Daoy (cell line): Measurements from ENCODE around the gene FDXR. TPM values are rescaled to one million over a fixed set of nuclear protein-coding genes. Genes with fewer than 3 reads are reported as not detected.
"Not testable (repeated sequence)": the region's sequence is repeated elsewhere in the genome, so short reads cannot be mapped to it uniquely, and the experiment has no call there.

Source experiments
- DNase-seq: peaks from one replicate; pipeline ENCODE4 v3.0.0-alpha.2; 2015; ENCODE audit warnings: low read depth
- total RNA-seq: library from RNA; depleted of rRNA; stranded (reverse); fragments of >200 nt; shearing (Covaris generic); gene quantifications from 2 replicates; pipeline ENCODE4 v1.2.3, GENCODE V29; 2014

Gene FDXR
- total RNA-seq, 1 experiment from 2014 or later = 13.1 TPM

DNA sequence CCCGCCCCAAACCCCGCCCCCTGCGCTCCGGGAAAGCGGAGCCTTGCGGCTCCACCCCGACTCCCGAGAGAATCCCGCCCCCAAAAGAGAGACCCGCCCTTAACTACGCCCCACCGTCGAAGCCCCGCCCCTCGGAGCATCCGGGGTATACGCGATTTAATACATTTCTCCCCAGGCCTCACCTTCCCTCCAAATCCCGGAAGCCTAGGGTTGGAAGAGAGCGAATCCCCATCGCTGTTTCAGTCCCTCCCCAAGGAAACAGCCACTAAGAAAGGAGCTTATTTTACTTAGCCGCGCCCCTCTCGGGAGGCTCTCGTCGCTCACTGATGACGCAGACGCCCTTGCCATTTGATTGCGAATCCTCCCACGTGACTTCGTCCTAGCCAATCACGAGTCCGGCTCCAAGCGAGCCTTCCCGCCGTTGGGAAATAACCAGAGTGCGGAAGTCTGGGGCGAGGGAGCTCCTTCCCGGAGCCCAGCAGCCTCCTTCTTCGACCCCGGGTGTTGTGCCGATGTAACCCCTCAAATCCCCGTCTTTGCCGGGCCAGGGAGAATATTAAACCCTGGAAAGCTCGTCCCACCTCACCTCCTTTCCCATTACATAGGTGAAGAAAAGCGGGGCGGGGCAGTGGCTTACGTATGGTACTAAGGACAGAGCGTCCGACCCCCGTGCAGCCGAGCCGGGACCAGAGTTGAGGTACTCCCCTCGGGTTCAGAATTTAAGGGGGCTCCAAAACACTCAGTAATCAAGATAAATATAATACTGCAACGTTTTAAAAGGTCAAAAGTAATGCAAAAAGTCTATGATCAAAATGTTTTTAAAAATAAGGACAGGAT, 461 bp upstream of the FDXR start:
- peak; percentile 99 for DNase-seq

DNA sequence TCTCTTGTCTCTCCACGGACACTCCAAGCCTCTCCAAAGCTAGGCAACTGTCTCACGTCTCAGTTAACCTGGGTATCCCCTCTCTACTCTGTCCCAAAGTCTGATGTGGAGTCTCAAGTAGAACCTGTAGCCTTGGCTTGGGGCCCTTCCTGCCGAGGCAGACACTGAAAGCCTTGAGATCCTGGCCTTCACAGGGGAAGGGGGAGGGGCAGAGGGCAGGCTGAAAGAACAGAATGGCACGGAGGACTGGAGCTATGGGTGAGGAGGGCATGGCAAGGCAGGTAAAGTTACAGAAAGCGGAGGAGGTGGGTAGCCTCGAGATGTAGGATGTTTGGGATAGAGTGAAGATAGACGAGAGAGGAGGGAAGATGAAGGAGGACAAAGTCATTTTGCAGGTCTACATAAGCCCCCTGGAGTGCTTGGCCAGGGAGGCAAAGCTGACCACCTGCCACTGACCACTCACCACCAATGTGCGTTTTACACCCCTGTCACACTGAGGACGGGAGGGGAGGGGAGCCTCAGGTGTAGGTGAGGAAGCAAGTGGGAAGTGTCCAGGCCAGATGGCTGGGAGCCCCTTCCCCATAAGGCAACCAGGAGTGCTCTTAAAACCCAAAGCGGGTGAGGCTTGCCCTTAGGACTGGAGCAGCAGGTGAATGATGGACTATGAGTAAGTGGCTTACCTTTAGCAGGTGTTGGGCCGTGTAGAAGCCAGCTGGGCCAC, 1.3 kb downstream of the FDXR start:
- no peak for DNase-seq

DNA sequence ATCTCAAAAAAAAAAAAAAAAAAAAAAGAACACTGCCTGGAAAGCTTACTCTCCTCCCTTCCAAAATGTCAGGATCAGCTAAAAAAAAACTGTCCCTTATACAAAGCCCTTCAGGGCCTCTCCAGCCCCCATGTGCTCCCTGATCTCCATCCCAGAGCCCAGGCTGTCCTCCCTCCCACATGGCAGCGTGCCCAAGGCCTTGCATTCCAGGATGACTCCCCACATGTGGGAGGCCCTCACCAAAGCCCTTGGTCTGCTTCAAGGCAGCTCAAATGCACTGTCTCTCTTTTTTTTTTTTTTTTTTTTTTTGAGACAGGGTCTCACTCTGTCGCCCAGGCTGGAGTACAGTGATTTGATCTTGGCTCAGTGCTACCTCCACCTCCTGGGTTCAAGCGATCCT, 2.3 kb downstream of the FDXR start:
- DNase-seq = peak; percentile 82

DNA sequence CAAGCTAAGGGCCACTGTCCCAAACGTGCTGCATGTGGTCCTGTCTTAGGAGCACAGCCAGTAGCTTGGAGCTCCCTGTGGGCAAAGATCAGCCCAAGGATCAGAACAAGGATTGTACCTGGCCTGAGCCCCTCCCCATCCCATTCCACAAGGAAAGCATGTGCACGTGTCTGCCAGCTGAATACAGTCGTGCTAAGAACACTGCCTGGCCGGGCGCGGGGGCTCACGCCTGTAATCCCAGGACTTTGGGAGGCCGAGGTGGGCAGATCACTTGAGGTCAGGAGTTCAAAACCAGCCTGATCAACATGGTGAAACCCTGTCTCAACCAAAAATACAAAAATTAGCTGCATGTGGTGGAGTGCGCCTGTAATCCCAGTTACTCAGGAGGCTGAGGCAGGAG, 2.8 kb downstream of the FDXR start:
- DNase-seq = not testable (repeated sequence)

DNA sequence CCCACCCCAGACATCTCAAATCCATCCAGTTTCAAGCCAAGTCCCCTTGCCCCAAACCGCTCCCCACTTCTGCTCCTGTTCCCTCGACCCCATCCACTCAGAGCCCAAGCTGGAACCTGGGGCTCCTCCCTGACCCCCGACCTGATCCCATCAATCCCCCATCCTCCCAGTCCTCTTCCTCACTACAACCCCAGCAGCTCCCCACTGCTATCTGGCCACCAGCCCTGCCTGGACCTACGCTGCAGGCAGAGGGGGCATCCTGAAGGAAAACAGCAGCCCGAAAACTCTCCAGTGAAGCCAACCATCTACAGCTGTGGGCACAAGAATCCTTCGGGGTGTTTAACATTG, 3.9 kb downstream of the FDXR start:
- no peak for DNase-seq

DNA sequence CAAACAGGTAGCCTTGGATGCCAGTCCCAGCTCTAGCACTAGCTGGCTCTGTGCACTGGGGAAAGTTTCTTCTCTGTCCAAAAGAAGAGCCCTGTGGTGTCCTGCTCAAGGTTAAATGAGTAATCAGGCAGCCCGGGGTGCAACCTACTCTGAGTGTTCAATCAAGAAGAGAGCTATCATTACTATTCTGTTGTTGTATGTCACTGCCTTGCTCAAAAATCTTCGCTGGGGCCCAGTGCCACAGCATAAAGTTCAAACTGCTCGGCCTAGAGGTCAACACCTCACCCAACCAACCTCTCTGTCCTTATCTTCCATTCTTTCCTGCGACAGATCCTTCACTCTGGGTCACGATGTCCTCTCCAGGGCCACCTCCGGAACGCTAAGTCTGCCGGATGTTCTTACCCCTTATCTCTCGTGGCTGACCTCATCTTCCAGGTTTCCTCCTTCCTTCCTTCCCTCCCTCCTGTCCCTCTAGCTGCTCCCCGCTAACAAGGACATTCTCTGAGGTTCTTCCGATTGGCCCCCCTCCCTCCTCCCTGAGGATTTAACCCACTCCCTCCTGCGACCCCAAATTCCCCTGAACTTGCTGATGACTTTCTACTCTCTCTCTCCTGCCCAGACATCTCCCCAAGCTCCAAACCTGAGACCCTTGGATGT, 4.4 kb downstream of the FDXR start:
- no peak for DNase-seq

DNA sequence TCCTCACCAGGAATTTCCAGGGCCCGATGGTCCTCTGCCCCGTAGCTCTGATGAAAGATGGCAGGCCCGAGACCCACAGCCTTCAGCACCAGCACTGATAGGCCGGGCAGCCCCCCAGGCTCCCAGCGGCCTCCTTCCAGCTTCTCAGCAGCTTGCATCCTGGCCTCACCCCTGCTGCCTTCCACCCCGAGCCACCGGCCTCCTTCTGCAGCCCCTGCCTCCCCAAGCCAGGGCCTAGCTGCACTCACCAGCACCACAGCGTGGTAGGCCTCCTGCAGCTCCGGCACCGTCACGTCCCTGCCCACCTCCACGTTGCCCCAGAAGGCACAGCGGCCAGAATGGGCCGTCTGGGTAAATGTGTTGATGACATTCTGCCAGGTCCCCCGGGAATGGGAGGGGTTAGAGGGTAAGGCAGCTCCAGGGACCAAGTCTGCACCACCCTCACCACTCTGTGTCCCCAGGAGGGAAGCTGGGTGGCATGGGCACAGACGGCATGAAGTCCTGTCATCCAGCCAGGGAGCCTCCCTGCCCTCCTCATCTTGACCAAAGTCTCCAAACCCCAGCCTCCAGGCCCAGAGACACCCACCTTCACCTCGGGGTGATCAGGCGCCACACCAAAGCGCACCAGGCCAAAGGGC, 6.5 kb downstream of the FDXR start:
- DNase-seq = no peak

DNA sequence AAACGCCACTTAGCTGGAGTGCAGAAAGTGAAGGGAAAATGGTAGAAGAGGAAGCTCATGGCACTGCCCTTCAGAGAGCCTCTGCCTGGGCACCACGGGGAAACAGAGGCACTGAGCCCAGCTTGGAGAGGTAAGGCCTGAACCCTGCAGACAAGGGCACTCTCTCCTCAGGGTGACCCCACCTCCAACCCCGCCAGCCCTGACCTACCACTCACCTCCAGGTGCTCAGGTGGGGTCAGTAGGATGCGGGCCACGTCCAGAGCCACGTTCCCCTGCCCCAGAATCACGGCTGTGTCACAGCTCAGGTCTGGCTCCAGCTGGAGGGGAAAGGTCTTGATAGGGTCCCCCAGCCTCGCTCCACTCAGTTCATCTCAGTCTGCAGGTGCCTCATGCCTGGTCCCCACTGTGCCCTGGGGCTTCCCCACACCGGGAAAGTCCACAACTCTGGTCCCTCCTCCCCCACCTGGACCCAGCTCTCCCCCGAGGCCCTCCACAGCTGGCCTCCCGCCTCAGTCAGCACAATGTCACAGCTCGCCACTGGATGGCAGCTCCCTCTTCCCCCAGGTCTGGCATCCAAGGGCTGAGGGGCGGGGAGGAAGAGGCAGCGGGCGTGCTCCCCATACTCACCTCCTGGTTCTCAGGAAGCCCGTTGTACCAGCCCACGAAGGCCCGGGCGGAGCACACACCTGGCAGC, 7.1 kb downstream of the FDXR start:
- no peak for DNase-seq

DNA sequence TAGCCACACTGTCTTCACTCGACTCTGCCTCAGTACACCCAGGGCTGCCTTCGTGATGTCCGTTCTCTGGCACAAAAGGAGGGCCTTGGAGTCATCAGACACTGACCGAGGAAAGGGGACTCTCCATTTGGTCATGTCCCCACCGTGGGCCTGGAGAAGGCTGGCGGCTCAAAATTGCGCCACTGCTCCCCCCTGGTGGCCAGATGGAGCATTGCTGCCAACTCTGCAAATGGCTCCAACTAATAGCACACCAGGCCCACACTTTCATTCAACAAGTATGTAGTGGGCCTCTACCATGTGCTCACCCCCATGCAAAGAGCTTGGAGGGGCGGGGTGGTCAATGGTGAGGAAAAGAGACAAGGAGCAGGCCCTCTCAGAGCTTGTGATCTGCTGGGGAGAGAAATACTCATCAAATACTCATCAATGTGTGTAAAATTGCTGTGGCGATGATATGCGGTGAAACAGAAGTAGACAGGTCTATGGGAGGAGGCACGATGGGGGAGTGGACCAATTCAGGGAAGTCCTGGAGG, 7.9 kb downstream of the FDXR start:
- DNase-seq = peak; percentile 69

DNA sequence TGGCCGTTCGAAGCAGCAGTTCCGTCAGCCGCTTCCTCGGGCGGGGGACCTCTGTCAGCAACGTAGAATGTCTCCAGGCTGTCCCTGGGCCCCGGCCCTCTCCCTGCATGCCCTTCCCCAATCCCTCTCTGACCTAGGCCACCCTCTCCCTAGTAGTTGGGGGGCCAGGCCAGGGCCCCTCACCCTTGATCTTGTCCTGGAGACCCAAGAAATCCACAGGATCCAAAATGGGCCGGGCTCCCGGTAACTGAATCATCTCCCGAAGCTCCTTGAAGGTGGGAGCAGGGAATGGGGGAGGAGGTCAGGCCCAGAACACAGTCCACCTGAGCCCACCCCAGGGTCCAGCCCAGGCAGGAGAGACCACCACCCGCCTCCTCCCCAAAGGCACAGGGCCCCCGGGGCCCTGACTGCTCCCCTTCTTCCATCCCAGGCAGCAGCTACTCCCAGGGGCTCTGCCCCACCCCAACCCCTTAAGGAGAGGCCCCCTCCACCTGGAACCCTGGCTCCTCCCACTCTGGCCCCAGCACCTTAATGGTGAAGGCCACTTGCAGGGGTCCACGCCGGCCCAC, 8.4 kb downstream of the FDXR start:
- DNase-seq = no peak

DNA sequence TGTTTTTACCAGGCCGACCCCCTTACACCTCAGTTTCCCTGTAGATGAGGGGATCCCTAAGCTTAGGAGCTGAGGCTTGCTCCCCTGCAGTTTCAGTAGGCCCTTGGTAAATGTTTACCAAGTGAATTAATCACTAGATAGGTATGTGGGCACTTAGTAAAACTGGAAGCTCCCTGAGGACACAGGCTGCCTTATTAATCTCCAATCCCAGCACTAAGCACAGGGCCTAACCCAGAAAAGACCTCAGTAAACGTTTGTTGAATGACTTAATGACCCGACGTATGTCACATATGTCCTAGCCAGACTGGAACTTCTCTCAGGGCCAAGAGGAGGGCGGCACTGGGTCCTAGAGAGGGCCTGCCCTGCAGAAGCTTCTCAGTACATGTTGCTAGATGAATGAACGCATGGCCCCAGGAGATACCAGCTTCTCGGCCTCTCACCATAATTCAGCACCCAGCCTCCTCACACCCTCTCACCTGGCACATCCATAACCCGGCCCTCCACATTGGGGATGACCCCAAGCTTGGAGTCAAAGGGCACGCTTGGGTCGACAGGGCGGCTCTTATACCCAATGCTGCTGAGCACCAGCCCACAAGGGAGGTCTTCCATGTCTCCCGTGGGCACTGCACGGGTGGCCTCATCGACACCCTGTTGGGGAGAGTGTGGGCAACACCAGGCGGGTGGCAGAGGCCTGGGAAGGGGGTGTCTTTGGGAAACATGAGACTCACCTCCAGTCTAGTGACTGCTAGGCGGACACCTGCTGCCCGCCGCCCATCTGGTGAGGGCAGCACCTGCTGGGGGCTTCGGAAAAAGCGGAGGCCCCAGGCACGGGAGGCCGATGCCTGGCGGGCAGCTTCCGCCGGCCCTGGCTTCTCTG, 9.1 kb downstream of the FDXR start:
- DNase-seq = no peak

DNA sequence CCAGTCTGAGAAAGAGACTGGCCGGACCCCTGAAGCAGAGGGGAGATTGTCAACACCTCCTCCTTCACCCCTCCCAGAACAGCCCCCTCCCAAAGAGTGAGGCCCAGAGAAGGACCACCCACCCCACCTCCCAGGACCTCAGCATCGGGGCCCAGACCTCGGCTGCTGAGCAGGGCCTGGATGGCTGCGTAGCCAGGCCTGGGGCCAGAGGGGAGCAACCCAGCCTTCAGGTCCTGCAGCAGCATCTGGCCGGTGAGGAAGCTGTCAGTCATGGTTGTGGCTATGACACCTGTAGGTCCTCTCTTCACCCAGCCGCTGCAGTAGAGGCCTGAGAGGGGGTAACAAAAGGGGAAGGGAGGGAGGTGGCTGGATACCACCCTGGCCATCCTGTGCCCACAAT, 9.9 kb downstream of the FDXR start:
- no peak for DNase-seq

DNA sequence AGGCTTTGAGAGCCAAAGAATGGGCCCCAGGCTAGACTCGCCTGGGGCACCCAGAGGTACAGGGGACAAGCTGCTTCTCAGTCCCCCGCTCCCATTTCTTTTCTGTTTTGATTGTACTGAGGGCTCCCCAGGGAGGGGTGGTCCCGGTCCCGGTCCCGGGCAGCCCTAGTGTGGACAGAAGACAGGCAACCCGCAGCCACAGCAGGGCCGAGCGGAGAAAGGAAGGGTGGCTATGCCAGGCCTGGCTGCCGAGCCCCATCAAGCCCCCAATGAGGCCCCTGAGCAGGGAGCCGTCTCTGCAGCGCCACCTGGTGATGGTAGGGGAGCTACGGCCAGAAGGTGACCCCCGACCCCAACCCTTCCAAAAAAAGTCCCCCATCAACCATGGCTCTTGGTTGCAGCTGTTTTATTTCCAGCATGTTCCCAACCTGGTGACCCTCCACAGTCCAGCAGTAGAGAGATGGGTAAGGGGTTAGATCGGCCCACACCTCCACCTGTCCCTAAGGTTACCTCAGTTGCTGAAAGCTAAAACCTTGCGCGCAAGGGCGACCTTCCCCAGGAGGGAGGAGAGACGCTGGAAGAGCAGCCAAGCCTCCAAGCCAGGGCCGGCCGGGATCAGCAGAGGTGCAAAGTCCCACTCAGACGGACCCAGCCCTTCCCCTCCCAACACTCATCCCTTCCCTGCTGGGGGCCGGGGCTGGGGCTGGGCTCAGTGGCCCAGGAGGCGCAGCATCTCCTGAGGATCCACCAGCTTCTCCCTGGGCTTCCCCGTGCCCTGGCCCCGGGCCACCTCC, 10.5 kb downstream of the FDXR start:
- DNase-seq = peak; percentile 81

DNA sequence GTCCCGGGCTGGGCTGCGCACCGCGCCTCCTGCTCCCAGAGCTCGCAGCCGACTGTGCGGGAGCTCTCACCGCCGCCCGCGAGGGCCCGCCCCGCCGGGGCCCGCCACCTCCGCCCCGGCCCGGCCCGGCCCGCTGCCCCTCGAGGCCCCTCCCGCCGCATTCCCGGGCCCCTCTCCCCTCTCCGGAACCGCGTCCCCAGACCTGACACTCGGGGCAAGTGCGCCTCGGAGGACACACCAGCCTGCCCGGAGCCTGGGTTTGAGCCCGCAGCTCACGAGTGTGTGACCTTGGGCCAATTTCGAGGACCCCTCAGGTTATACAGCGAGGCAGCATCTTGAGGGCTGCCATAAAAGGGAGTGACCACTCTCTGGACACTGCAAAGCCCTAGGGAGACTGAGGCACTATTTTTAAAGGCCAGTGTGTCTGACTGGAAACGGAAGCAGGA, 11.1 kb downstream of the FDXR start:
- no peak for DNase-seq

DNA sequence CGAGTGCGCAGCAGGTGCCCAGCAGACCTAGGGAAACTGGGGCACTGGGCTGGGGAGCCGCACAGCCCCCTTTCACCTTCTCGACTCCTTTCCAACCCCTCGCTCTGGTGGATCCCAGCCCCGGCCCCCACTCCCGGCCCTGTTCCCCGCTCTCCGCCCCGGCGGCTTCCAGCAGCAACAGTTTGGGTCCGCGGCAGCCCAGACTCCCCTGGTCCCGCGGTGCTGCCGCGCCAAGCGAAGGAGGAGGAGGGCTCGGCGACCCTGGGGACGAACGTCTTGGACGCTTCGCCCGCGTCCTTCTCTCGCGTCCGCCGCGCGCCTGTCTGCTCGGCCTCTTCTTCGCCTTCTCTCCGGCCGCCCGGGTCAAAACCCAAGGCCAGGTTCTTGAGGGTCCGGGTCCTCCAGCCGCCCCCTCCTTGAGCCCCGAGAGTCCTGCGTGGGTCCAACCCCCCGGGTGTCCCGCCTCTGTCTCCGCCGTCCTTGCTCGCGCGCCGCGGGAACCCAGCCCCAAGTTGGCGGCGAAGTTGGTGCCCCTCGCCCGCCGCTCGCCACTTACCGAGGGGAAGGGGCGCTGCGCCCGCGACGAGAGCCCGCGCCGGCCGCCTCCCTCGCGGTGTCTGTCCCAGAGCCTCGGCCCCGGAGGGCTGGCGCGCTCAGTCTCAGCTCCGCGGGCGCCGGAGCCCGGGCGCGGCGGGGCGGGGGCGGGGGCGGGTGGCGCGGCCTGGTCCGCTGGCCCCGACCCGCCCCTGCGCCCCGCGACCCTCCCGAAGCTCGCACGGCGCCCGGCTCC, 11.7 kb downstream of the FDXR start:
- no peak for DNase-seq

DNA sequence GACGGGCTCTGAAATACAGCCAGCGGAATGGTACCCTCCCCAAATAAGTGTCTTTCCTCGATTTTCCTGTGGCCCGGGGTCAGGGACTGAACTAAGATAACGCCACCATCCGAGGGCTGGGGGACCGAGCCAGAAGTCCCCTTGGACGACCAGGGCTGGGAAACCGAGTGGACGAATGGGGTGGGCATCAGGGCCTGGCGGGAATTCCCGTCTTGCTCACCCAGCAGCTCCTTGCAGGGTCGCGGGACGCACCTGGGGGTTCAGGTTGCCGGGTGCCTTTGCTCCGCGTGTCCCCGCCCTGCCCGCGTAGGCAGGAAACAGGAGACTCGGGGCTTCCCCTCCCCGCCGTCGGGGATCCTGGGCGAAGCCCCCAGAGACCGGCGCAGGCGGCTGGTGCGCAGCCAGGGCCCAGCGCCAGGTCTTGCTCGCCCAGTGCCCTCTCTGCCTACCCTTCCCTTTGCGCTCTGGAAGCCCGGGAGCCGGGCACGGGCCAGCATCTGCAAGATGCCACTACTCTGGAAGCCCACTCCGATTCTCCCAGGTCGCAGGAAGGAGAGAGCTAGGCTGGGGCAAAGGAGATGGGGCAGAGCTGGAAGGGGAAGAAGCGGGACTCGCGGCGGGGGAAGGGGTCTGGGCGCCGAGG, 12.4 kb downstream of the FDXR start:
- DNase-seq = no peak

DNA sequence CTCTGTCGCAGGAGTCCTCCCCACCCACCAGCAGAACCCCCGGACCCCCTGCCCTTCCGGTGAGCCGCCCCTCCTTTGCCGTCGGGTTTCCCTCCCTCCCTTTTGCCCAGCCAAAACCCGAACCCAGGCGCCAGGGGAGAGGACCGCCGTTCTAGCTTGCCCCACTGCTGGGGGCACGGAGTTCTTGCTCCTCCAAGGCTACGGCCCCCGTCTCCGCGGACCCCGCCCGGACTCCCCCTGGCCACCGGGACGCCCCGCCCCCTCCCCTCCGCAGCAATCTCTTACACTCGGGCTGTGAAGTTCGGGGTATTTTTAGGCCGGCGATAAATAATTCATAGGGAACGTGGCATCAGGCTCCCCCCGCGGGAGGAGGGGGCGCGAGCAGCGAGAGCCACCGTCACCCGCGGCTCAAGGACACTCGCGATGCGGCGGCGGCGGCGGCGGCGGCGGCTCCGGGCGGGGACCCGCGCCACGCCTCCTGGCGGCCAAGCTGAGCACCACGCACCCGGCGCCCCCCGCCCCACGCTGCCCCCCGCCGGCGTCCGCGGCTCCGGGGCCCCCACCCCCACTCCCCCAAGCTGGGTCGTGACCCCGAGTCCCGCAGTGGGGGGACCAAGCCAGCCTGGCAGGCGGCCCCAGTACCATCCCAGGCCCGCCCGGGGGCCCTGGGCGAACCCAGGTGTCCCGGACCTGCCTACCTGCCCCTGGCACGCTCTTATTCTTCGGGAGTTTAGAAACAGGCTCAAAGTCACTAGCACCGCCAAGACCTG, 13.2 kb downstream of the FDXR start, which contains the start of gene GRIN2C:
Gene GRIN2C, minus strand, starts transcription at position 427 of the 770 bp plus-strand sequence. CDS start 4,793 bp downstream, outside the sequence.
- DNase-seq = no peak
